Anterior cingulate cortex (tissue), 58 donors: ENCODE measurements around the gene LGALS3BP.

Experiments
- DNase-seq, 58 donors: peaks; one replicate each; lab custom pipeline; 2025; lab: John Stamatoyannopoulos, UW

LGALS3BP gene

GRCh38 chr17:79001190-79002020, 21.7 kb upstream of the LGALS3BP start:
- no peak for DNase-seq

DNA sequence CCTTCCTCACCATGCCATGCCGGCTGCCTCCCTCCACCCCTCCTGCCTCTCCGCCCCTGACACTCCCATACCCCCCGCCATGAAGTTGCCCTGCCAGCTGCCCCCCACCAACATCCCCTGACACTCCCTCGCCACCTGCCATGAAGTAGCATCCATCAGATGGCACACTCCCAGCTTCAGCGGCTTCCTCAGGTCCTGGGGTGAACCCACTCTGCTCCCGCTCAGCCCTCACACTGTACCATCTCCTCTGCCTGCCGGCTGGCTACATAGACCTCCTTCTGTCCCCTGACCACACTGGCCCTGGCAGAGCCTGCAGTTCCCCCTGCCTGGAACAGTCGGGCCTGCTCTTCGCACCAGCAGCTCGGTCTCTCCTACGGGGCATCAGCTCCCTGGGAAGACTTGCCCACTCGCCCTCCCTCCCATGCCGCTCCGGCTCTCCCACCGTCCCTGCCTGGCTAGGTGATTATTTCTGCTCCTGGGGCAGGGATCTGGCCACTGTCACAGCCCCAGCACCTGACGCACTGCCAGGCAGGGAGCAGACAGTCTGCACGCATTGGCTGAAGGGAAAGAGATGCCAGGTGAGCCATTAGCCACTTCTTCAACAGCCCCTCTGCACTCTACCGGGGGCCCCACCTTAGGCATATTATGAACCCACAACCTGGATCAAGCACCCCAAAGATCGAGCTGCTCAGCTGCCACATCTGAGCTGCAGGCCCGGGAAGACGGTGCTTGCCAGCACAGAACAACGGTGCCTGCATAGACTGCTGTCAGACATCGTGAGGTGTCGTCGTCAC, 20.9 kb upstream of the LGALS3BP start:
- no peak for DNase-seq

DNA sequence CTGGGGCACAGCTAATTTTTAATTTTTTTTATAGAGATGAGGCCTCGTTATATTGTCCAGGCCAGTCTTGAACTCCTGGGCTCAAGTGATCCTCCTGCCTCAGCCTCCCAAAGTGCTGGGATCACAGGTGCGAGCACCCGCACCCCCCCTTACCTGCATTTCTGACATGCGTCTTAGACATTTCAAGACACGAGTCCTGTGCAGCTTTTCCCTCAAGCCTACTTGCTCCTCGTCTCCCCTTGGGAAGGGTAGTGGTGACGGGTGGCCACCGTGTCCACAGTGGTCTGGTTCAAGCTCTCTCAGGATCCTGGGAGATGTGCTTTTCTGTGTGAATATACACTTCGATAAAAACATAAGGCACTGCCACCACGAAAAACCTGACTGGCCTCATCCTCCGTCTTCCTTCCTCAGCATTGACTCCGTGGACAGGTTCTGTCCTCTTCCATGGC, 20.2 kb upstream of the LGALS3BP start:
- DNase-seq: no peak

DNA sequence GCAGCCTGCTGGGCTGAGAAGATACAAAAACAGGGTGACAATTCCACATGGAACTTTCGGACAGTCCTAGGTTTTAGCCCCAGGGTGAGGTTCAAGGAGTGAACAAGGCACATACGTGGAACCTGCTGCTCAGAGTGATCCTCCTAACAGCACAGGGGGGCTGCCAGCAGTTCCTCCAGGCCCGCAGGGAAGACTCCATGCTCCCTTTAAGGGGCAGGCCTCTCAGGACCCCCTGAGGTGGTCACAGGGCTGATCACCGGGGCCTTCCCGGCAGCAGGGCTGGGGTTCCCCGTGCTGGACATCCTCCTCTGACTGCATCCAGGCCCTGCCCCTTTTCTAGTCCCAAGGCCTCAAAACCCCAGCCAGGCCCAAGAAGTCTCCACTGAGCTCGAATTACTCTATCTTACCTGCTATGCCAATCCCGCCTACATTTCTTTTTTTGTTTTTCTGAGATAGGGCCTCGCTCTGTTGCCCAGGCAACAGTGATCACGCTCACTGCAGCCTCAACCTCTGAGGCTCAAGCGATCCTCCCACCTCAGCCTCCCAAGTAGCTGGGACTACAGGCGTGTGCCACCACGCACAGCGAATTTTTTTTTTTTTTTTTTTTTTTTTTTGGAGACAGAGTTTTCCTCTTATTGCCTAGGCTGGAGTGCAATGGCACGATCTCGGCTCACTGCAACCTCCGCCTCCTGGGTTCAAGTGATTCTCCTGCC, 19.5 kb upstream of the LGALS3BP start:
- no peak for DNase-seq

GRCh38 chr17:78998311-78999055, 18.8 kb upstream of the LGALS3BP start:
- peak in 7 of 58 donors; percentile 17 to 58 (median 41) for DNase-seq

- DNase-seq: no peak
Measured at GRCh38 chr17:78997881-78998280, 18.2 kb upstream of the LGALS3BP start.

DNA sequence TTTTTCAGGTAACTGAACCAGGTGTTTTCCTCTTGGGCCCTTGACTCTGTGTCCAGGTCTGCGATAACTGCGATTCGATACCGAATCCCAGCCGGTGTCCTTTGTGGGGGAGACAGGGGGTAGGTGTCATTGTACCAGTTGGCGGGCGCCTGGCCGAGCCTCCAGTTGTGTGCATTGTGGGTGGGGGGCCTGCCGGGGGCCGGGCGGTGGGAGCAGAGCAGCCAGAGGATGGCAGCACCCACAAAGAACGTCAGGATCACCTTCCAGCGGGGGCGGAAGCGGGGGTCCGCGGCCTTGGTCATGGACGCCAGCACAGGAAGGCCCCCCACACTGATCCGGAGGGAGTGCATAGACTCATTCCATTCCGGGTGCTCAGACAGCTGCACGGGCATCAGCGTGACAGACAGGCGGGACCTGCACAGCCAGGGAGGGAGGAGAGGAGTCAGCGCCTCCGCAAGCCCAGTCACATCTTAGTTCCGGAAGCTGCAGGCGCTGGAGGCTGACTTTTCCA, 17.6 kb upstream of the LGALS3BP start:
- DNase-seq: no peak

- DNase-seq: no peak
Measured at GRCh38 chr17:78996781-78997201, 17.1 kb upstream of the LGALS3BP start.

GRCh38 chr17:78995761-78996451, 16.2 kb upstream of the LGALS3BP start:
- peak in 11 of 58 donors; percentile 15 to 67 (median 31) for DNase-seq

- no peak for DNase-seq
Measured at GRCh38 chr17:78995022-78995760, 15.5 kb upstream of the LGALS3BP start.

DNA sequence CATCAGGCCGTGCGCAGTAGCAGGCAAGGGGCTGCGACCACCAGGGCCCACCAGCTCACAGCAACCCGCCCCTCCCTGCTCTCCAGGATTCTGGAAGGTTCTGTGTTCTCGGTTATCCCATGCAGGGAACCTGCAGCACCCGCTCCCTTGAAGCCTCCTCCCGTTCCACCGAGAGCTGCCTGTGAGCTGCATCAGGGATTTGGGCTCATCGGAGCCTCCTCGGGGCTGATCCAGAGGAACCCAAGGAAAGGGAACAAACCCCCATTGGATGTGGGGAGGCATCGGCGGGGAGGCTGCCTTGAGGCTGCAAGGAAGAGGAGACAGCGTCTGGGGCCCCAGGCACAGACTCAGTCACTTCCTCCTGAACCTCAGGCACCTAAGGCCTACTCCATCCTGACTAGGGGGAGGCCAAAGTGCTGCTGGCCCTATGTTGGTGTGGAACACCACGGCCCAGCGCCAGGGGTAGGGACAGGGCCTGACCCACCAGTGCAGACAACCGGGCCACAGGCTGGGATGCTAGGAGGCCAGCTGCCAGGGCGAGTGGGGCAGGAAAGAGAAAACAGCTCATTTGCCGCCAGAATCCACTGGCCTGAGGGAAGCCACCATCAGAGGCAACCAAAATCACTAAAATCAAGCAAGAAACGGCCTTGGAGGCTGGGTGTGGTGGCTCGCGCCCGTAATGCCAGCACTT, 14.4 kb upstream of the LGALS3BP start:
- DNase-seq: no peak

DNA sequence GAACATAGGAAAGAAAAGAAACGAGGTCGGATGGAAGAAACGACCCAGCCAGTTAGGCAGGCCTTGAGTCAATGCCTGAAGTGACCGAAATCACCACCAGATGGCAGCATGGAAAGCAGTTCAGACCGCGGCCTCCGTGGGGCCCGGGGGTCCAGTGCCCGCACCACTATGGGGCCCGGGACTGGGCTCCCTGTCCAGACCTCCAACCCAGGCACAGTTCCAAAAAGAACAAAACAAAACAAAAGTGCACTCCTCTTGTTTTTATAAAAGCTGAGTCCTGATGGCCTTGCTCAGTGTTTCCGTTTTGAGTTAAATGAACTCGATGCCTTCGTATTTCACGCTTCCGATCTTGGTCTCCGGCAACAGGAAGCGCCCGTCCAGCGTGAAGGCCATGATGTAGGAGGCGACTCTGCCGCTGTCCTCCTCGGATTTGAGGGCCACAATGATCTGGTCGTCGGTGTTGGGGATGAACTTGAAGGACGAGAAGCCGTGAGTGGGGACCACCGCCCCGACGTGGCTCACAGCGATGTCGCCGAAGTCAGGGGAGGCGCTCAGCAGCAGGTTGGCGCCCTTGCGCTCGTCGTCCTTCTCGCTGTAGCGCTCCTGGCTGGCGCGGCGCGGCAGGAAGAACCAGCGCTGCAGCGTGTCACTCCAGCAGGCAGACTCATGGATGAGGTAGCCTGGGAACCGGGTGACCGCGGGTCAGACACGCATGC, 13.7 kb upstream of the LGALS3BP start:
- peak in 20 of 58 donors; percentile 7 to 68 (median 32) for DNase-seq

GRCh38 chr17:78992542-78993212, 13.0 kb upstream of the LGALS3BP start:
- DNase-seq: no peak

GRCh38 chr17:78991906-78992532, 12.3 kb upstream of the LGALS3BP start:
- no peak for DNase-seq

DNA sequence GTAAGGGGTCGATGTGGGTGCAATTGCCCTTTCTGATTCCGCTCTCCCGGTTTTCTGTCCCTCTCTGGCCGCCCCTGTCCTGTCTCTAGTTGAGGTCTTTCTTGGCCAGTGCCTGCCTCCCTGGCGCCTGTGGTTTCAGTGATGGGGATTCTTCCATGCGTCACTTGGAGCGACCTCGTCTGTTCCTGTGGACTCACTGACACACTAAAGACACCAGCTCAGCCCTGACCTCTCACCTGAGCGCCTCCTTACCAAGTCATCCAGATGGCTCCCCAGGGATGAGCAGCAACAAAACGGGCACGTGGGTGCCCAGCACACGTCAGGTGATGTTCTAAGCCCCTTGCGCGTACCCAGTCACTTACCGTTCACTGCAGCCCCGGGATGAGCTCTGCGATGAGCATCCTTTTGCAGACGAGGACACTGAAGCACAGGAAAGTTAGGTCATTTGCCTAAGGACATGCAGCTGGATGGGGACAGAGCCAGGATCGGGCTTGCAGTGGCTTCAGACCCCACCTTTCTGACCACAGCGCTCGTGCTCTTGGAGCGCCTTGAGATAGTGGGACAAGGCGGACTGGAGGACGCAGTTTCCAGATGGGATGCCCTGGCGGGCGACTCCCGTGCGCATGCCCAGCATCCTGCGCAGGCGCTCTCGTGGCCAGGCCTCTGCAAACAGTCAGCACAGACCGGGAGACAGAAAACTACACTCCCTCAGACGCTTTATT, 11.5 kb upstream of the LGALS3BP start:
- DNase-seq: no peak
